GM12878 (cell line): ENCODE data around the gene CCNL2. TPM values are rescaled to one million over a fixed set of nuclear protein-coding genes. Genes with fewer than 3 reads are reported as not detected.
A peak's percentile ranks its signal among the peaks of the same experiment; 100 is the strongest.

ENCODE experiments used
- IKZF1 ChIP-seq: fragments of 450-650 bp; conservative IDR thresholded peaks from 2 replicates; pipeline ENCODE4 v1.6.1; 2017; ENCODE audit warnings: antibody characterized with exemption, mild to moderate bottlenecking
- KAT2A ChIP-seq: conservative IDR thresholded peaks from 2 replicates; pipeline ENCODE4 v1.6.1; 2011; ENCODE audit warnings: low read depth, low read length; ENCODE audit not compliant: control insufficient read depth
- KDM1A ChIP-seq: fragments of 200-600 bp; sonication (generic); IDR thresholded peaks from 2 replicates; pipeline ENCODE4 v1.6.1; 2016; ENCODE audit warnings: borderline replicate concordance
- MXI1 ChIP-seq: fragments of 150-350 bp; IDR thresholded peaks from 2 replicates; pipeline ENCODE4 v1.6.1; 2011; ENCODE audit warnings: low read depth, mild to moderate bottlenecking, inconsistent platforms, low read length, improper control_type of control experiment
- SMAD1 ChIP-seq: fragments of 450-650 bp; IDR thresholded peaks from 2 replicates; pipeline ENCODE4 v1.6.1; 2018; ENCODE audit warnings: mild to moderate bottlenecking, low read depth; ENCODE audit not compliant: partially characterized antibody
- ZNF274 ChIP-seq: IDR thresholded peaks from one replicate; pipeline ENCODE4 v1.8.0; 2011; ENCODE audit not compliant: insufficient read length, insufficient read depth
- ZNF687 ChIP-seq: fragments of 450-650 bp; IDR thresholded peaks from 2 replicates; pipeline ENCODE4 v1.6.1; 2017; ENCODE audit warnings: mild to moderate bottlenecking, moderate library complexity
- polyA plus RNA-seq, 11 experiments: library from polyadenylated mRNA; depleted of rRNA in 4 of 11; unstranded in 6 of 11; stranded (reverse) in 5 of 11; fragments of >200 nt; fragmentation: Nextera tagmentation in 4 of 11; fragmentation: Illumina TruSeq in 1 of 11; extraction: Ambion mirVana in 4 of 11; extraction: Trizol in 1 of 11; gene quantifications; 1 replicate in 1 of 11; 2 replicates in 10 of 11; pipeline versions ENCODE4 v1.2.1 to v1.2.3, GENCODE V29; 2011 to 2016; ENCODE audit warnings: inconsistent platforms in 2 of 11, missing spikeins in 2 of 11, low read depth in 1 of 11
- total RNA-seq, 4 experiments: library from RNA; depleted of rRNA in 3 of 4; stranded (reverse); fragments of >200 nt in 3 of 4; fragmentation: Illumina TruSeq in 1 of 4; extraction: Trizol in 1 of 4; gene quantifications; 2 replicates each; pipeline versions ENCODE4 v1.2.1 to v1.2.3, GENCODE V29; 2013 to 2021

Gene CCNL2
- total and polyA plus RNA-seq, 10 of the 15 experiments (the other 5 are each of a cell fraction or from before 2014, with no cell fraction given), result 2.1 to 143 (median 101) TPM

- TF ChIP-seq ZNF687, result 0 out of 2 replicates have a peak, but pooled peaks have one; percentile 48
- no peak for TF ChIP-seq ZNF274
- TF ChIP-seq IKZF1, result peak; percentile 57
- TF ChIP-seq MXI1, result no peak
- TF ChIP-seq SMAD1, result peak; percentile 31
- TF ChIP-seq KDM1A, result no peak
- no peak for TF ChIP-seq KAT2A
Measured at GRCh38 chr1:1437904-1438376, 38.8 kb upstream of the CCNL2 start (continued).
